GM18870 (cell line): ENCODE measurements around the gene KIAA2012.

ENCODE experiments used
- ATAC-seq: cut with Tn5 transposase; IDR thresholded peaks from one replicate; pipeline ENCODE4 v1.9.1; 2021; ENCODE audit warnings: moderate library complexity; ENCODE audit not compliant: unreplicated experiment

Gene KIAA2012

DNA sequence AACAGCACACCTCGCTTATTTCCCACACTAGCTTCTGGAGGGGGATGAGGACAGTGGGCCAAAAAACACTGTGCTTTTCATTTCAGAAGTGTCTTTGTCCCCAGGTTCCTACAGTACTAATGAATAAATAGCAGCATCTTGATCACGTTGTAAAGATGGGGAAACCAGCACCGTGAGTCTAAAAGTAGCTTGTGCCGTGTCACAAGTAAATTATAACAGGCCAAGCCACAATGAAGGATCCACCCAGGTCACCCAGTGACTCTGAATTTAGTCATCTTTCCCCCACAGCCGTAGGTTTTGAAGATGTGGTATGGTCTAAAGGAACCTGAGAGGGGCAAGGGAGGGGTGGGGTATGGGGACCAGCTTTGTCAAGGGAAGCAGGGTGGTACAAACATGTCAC, 30.6 kb upstream of the KIAA2012 start:
- no peak for ATAC-seq

DNA sequence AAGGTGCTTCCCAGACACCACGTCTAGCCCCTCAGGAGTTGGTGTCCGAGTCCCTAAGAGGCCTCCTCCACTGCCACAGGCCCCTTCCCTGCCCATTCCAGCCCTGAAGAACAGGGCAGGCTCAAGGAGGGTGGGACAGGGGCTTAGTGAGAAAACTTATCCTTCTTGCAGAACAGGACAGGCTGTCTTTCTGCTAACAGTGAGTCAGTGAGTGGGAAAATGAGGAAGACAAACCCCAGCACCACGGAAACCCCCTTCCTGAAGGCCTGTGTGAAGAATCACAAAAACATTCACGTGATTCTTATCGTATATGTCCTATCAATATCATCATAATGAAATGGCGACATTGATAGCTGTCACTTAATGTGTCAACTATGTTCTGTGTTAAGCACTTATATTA, 29.6 kb upstream of the KIAA2012 start:
- no peak for ATAC-seq

DNA sequence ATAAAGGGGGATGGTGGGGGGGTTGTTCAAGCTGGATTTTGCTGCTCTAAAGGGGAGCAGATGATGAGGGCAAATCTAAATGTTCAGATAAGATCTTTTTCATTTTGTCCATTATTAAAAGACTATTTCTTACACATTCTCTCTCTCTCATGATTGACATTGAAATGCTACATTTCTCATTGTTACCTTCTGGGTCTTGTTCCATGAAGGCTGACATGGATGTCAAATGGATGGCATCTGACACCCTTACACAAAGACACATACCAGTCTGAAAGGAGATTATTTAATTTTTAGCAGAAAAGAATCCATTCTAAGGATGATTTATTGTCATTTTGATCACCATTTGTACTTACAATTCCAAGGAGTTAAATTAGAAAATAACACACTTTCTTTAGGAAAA, 28.3 kb upstream of the KIAA2012 start:
- ATAC-seq = no peak

DNA sequence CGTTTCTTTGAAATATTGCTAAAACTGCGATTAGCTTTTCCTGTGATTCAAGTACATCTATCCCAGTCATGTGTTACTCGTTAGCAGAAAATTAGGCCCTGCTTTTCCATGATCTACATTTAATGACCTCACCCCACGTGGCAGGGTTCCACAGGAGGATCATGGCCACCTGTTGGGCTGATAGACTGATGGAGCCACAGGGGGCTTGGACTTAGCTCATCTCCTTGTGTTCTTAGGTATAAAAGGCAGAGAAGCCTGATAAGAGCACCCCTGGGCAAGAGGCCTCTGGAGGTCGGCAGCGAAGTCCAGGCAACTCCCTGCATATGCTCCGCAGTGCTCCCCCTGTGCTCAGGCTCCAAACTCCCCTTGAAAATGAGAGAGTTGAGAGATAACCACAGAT, 26.5 kb upstream of the KIAA2012 start:
- no peak for ATAC-seq

DNA sequence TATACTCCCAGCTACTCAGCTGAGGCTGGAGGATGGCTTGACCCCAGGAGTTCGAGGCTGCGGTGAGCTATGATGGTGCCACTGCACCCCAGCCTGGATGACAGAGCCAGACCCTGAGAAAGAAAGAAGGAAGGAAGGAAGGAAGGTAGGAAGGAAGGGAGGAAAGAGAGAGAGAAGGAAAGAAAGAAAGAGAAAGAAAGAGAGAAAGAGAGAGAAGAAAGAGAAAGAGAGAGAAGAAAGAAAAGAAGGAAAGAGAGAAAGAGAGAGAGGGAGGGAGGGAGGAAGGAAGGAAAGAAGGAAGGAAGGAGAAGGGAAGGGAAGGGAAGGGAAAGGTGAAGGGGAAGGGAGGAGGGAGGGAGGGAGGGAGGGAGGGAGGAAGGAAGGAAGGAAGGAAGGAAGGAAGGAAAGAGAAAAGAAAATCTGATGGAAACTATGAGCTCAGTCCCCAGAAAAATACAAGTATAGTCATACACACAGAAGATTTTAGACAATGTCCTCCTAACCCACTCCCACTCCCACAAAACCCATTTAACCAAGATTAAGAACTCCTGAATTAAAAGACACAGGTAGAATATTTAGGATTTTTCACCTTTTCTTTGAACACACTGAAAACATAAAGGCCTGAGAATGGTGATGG, 23.8 kb upstream of the KIAA2012 start:
- no peak for ATAC-seq

DNA sequence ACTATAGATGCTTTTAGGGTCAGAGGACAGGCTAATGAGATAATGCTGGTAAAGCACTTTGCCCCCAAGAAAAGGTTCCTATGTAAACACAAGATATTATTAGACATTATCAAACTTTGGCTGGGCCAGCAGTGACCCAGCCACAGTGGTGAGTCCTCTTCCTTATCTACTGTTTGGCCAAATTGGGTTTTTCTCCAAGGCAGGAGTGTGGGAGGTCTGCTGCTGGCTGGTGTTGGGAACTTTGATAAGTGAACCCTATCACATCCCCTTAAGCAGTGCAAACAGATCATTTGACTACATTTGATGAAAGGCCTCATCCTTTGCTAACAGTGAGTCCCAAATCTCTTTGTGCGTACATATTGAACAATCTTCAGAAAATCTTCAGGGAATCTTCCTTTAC, 23.2 kb upstream of the KIAA2012 start:
- no peak for ATAC-seq

DNA sequence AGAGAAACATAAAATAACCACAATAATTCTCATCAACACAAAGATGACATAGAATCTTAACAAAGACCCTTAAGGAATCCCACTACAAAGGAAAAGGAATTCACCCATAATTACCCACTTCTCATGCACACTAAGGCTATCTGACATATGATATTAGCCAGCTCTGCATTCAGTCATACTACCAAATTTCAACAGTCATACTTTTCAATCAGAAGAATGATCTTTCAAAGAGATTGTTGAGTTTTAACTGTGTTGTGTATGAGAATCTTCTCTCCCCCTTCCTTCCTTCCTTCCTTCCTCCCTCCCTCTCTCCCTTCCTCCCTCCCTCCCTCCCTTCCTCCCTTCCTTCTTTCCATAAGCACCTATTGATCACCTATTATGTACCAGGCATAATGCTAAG, 22.4 kb upstream of the KIAA2012 start:
- no peak for ATAC-seq

DNA sequence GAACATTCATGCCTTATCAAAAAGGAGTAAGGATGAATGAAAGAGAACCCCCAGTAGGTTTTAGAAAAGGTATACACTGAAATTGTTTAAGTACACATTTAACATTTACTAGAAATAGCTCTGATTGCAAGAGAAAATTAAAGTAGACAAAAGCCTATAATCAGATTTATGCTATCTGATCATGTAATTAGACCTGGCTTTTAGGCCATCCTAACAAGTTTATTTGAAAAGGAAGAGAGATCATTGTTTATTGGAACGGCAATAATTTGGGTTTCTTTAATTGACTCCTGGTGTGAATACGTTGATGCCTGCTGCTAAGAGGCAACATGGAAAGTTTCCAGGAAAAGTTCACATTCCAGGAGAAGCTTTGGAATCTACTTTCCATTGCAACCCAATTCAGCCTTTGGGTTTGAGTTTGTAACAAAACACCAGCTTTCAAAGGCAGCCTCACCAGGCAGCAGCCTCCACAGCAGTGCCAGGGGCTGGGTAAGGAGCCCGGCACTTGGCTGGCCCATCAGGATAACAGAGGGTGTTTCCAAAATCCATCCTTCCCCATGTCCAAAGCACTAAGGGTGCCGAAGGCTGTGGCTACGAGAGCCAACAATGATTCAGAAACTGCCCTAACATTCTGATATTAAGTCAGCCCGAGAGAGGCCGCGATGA, 21.4 kb upstream of the KIAA2012 start:
- ATAC-seq = no peak

DNA sequence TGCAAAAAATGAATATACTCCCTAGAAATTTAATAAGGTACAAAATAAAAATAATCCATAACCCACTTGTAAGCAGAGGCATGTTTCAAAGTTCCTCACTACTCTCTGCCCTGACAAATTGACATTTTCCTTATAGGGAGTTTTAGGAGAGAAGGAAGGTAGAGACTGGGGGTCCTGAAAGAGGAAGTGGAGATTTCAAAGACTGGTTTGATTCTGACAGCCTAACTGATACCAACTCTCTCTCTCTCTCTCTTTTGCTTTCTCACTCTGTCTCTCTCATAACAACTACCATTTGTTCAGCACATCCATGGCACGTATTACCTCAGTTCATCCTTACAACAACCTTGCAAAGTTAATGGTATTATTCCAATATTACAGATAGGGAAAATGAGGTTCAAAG, 20.8 kb upstream of the KIAA2012 start:
- no peak for ATAC-seq

DNA sequence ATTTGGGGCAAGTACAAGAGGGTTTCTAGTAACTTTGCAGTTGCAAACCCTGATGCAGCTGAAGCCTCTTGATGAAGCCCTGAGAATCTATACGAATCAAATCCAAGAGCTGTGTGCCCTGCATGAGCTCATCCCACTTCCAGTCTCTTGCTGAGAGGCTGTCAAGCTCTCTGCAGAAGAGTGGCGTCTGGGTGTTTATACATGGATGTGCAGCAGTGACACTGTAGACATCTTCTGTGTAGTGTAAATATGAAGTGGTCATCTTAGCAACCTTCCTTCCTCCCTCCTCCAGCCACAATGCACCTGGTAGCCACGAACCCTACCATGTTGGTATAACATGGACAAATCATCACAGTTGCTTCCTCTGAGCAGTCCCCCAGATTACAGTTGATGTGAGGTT, 18.4 kb upstream of the KIAA2012 start:
- ATAC-seq = no peak

DNA sequence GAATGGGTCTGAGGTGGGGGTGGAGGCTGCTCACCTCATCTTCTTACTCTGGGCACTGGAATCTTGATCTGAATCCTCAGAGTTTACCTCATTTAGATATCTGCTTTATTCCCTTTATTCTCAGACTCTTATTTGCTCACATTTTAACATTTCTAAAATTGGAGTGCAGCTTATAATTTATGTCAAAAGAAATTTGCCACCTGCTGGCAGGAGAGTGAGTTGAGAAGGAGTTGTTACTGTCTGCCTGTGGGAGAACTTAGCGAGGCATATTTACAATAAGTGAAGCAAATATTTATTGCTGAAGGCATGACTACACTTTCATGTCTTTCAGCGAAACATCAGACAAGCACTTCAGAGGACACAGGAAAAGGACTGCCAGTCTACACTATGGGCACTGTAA, 16.4 kb upstream of the KIAA2012 start:
- ATAC-seq = no peak

DNA sequence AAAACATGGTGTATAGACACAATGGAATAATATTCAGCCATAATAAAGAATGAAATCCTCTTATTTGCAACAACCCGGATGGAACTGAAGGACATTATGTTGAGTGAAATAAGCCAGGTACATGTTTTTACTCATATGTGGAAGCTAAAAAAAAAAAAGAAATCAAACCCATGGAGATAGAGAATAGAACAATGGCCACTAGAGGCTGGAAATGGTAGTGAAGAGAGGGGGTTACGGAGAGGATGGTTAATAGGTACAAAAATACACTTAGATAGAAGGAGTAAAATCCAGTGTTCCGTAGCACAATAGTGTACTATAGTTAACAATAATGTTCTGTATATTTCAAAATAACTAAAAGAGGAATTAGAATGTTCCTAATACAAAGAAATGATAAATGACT, 12.8 kb upstream of the KIAA2012 start:
- no peak for ATAC-seq

DNA sequence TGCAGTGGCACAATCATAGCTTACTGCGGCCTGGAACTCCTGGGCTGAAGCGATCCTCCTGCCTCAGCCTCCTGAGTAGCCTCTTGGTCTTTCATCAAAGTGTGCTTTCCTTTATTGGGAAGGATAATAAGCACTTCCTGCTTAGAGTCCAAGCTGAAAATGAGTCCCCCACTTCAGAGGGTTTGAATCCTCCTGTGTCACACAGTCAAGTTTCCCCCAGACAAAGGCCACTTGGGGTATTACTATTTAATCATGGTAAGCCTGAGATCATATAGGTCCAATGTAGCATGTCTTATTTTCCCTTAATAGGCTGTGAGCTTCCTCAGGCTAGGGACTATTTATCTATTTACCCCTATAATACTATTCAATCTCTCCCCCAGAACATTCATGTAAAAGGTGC, 11.4 kb upstream of the KIAA2012 start:
- no peak for ATAC-seq

DNA sequence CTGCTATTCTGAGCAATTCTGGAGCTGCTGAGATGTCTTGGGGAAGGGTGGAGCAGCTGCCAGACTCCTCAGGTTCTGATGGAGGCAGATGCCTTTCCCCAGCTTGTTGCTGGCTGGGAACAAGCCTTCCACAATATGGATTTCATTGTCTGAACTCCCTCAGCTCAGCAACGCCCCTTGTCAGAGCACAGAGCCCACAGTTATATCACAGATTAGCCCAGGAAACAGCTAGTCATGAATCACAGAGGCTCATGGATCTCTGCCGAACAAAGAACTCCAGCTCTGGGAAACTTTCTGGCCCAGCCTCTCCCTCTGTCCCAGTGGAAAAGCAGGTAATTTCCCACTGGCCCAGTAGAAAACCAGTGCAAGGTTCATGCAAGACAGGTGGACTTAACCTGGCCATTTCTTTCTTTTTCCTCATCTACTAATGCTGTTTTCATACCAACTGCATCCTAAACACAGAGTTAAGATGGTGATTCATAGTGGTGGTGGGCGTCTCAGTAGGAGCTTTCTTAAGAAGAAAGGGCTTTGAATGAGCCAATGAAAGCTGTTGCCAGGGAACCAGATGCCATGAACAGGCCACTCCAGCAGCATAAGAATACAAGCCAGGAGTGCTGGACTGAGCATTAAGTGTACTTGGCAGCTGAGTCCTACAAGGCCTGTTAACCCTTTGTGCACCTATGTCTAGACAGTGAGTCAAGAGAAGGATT, 8.7 kb upstream of the KIAA2012 start:
- no peak for ATAC-seq

DNA sequence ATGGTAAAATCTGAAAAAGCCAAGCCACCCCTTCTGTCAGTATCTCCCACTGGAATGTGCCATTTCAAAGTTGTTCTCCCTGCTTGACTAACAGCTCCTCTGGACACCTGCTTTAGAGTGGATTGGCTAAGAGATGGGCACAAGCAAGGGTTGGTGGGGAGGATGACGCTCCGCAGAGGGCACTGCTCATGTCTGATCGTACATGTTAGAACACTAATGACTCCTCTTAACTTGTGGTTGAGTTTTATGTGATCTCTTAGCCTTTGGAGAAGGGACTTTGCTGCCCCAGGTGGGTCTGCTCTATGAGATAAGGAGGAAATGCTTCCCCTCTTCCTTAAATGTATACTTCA, 8.2 kb upstream of the KIAA2012 start:
- ATAC-seq = no peak

DNA sequence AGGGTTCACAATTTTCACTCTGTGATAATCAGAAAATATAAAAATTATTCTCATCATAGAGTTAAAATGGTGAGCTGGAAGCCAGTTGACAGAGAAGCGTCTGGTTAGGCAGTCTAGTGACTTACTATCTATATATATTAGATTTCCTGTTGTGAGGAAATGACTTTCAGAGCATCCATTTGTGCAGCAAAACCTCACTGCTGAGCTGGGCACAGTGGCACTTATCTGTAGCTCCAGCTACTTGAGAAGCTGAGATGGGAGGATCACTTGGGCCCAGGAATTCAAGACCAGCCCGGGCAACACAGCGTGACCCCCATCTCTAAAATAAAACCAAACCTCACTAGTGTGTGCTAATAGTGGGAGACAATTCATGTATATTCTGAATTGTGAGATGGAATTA, 7.2 kb upstream of the KIAA2012 start:
- no peak for ATAC-seq

DNA sequence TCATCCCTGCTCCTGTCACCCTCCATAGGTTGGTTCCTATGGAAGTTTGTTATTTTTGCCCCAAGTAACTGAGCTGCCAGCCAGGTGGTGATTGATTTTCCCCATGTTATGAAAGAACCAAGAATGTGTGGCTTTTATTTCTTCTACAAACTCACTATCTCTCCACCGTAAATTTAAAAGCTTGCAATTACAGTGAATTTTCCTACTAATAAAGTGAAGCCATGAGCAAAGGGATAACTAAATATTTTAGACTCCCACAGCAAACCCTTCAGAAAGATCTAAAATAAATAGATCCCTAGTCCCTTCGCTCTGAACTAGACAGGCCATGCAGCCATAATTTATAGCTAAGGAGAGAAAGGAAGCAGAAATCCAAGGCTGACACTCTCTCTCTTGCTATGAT, 6.2 kb upstream of the KIAA2012 start:
- no peak for ATAC-seq

DNA sequence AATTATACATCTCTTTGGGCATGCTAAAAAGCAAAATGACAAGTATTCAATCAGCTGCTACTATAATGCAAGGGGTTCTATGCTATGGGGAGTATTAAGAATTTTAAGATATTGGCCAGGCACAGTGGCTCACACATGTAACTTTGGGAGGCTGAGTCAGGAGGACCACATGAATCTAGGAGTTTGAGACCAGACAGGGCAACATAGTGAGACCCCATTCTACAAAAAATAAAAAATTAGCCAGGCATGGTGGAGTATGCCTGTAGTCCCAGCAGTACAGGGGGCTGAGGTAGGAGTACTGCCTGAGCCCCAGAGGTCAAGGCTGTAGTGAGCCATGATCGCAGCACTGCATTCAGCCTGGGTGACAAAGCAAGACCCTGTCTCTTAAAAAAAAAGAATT, 5.5 kb upstream of the KIAA2012 start:
- ATAC-seq = no peak

DNA sequence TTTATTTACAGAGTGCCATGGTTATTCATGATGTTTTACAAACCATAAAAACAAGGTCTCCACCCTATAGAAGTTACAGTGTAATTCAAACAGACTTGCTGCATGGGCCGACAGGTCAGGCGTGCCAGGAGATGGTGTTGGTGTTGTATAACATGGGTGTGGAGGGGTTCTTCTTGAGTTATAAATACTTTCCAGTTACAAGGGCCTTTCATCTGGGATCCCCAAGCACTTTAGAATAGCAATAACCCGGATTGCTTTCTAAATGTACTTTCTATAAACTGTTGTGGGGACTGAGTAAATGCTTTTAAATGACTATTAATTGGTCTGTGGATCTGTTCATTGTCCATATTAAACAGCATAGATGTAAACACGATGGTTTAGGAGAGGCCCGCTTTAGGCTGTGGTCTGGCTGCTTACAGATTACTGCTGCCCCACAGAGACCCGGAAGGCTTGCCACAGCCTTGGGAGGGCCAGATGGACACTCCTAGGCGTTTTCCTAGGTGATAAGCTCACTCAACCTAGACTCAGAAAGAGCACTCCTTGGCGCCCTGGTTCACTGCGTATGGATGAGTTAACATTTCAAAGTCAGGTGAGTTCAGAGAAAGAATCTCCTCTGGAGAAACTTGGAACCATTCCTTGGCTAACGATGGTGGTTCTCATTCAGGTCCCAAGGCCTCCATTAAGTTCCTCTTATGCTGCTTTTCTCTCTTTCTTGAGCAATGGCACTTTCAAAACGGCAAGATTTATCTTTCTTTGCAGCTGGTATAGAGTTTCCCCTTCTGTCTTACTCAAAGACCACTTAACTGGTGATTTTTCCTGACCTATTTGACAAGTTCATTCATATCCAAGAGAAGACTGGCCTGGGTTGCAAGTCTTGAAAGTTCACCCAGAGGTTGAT, 3.6 kb upstream of the KIAA2012 start:
- ATAC-seq = no peak

DNA sequence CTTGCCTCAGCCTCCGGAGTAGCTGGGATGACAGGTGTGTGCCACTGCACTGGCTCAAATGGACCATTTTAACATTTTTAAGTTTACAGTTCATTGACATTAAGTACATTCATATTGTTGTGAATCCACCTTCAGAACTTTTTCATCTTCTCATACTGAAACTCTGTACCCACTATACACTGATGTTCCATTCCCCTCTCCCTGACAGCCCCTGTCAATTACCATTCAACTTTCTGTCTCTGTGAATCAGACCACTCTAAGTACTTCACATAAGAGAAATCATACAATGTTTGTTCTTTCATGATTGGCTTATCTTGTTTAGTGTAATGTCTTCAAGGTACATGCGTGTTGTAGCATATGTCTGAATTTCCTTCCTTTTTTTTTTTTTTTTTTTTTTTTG, 1.9 kb upstream of the KIAA2012 start:
- ATAC-seq = no peak

DNA sequence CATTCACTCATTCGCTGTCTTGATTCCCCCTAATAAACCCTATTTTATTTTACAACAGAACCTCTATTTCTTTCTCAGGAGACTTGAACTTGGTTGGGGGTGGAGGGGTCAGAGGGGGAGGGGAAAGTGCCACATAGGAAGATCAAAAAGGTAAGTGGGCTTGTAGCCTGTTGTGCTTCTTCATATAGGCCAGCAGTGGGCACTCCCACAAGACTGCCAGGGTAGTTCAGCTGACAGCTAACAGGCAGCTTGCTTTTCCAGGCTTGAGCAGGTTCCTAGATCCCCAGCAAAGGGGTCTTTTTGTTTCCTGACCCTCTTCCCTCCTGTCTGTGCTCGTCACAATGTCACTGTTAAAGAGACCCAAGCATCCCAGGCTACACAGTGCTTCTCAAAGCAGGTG, 829 bp upstream of the KIAA2012 start:
- ATAC-seq = no peak

DNA sequence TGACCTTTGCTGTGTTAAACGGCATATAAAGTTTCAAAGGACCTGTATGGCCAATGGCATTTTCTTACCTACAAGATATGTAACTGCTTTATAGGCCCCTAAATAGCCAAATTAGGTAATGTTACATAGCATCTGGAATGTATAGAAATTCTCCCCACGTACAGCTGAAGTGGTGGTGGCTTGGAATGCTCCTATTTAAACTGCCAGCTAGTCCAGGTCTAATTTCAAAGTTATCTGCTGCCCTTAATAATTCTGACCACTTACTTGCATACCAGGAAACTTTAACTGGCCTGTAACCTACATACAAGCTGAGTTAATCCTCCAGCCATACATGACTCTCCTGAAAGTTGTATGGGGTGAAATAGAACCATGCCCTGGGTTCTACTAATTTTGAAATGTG, 1.3 kb downstream of the KIAA2012 start:
- ATAC-seq = no peak
